ENCODE measurements around the gene COL5A1.
"Not testable (repeated sequence)": the region's sequence is repeated elsewhere in the genome, so short reads cannot be mapped to it uniquely, and the experiment has no call there.

GRCh38 chr9:134857451-134857850 lies 215.8 kb downstream of the COL5A1 start:
- TF ChIP-seq CTCF, POLR2A (IDR thresholded peaks at IDR 0.05): not testable (repeated sequence)

All from Peyer's patch (tissue), 4 donors.